PFSK-1 (cell line): Measurements from ENCODE around the gene TET3.

Source experiments
- POLR2AphosphoS5 ChIP-seq: IDR thresholded peaks from 2 replicates; pipeline ENCODE4 v1.6.1; 2012; ENCODE audit warnings: low read depth, mild to moderate bottlenecking, control low read depth, low read length, moderate library complexity
- TF ChIP-seq, protein P1 (sequence below), 2 experiments: IDR thresholded peaks; 2 replicates each; pipeline versions ENCODE4 v1.6.1 to v1.8.0; 2011 to 2012; ENCODE audit warnings: low read depth in 2 of 2, low read length in 2 of 2, control low read depth in 1 of 2, inconsistent platforms in 1 of 2, mild to moderate bottlenecking in 1 of 2, moderate library complexity in 1 of 2; ENCODE audit not compliant: insufficient read depth in 1 of 2

DNA sequence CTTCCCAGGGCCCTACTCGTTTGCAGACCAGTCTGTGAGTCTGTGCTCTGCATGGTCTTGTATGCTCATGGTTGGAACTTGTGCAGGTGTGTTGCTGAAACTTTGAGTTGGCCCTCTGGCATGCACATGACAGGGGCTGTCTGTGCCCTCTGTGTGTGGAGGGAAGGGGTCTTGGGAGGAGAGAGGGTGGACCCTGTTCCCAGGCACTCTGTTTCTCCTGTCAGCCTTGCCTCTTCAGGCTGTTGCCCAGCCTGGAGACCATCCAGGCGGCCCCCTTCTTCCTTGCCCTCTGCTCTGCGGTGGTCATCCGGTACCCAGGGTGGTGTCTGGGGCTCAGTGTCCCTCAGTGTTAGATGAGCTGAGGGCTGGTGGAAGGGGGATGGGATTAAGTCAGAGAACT, 39.5 kb downstream of the TET3 start:
- no peak for TF ChIP-seq POLR2AphosphoS5
- TF ChIP-seq, protein P1, sequence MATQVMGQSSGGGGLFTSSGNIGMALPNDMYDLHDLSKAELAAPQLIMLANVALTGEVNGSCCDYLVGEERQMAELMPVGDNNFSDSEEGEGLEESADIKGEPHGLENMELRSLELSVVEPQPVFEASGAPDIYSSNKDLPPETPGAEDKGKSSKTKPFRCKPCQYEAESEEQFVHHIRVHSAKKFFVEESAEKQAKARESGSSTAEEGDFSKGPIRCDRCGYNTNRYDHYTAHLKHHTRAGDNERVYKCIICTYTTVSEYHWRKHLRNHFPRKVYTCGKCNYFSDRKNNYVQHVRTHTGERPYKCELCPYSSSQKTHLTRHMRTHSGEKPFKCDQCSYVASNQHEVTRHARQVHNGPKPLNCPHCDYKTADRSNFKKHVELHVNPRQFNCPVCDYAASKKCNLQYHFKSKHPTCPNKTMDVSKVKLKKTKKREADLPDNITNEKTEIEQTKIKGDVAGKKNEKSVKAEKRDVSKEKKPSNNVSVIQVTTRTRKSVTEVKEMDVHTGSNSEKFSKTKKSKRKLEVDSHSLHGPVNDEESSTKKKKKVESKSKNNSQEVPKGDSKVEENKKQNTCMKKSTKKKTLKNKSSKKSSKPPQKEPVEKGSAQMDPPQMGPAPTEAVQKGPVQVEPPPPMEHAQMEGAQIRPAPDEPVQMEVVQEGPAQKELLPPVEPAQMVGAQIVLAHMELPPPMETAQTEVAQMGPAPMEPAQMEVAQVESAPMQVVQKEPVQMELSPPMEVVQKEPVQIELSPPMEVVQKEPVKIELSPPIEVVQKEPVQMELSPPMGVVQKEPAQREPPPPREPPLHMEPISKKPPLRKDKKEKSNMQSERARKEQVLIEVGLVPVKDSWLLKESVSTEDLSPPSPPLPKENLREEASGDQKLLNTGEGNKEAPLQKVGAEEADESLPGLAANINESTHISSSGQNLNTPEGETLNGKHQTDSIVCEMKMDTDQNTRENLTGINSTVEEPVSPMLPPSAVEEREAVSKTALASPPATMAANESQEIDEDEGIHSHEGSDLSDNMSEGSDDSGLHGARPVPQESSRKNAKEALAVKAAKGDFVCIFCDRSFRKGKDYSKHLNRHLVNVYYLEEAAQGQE (IDR thresholded peaks at IDR 0.05; ENCODE audit: insufficient read depth in 1 of 2, low read depth in 2 of 2, low read length in 2 of 2): no peak
